Tibial nerve (tissue), 4 donors: ENCODE results near the gene THSD1. TPM values are rescaled to one million over a fixed set of nuclear protein-coding genes. Genes with fewer than 3 reads are reported as not detected.
A peak's percentile ranks its signal among the peaks of the same experiment; 100 is the strongest.

ENCODE experiments used
- DNase-seq, 2 donors: peaks; one replicate each; pipeline ENCODE4 v3.0.0-alpha.2; 2019; ENCODE audit warnings: low spot score in 2 of 2
- H3K27ac ChIP-seq, 4 donors: fragments of 200-600 bp; sonication (generic) in 3 of 4; one replicate each; pipeline ENCODE4 v1.5.1; 2017 to 2019; ENCODE audit warnings: mild to moderate bottlenecking in 1 of 4
- H3K27me3 ChIP-seq, 2 donors: fragments of 200-600 bp; sonication (generic) in 1 of 2; one replicate each; pipeline versions ENCODE4 v1.5.1 to v1.6.0; 2017 to 2019
- H3K36me3 ChIP-seq, 3 donors: fragments of 200-600 bp; sonication (generic); one replicate each; pipeline ENCODE4 v1.5.1; 2018 to 2019
- H3K4me1 ChIP-seq, 4 donors: fragments of 200-600 bp; sonication (generic) in 3 of 4; one replicate each; pipeline ENCODE4 v1.5.1; 2017 to 2019
- H3K4me3 ChIP-seq, 4 donors: fragments of 200-600 bp; sonication (generic) in 3 of 4; one replicate each; pipeline ENCODE4 v1.5.1; 2017 to 2019; ENCODE audit warnings: mild to moderate bottlenecking in 1 of 4, moderate library complexity in 1 of 4
- H3K9me3 ChIP-seq, 4 donors: fragments of 200-600 bp; sonication (generic) in 3 of 4; one replicate each; pipeline ENCODE4 v1.5.1; 2017 to 2019
- EP300 ChIP-seq, 2 donors: sonication (generic); formaldehyde crosslinking; IDR thresholded peaks; one replicate each; pipeline ENCODE4 v1.6.1; 2017; ENCODE audit warnings: antibody characterized with exemption in 2 of 2, mild to moderate bottlenecking in 1 of 2
- POLR2A ChIP-seq, 2 donors: fragments of 450-650 bp; IDR thresholded peaks; one replicate each; pipeline ENCODE4 v1.6.1; 2017; ENCODE audit warnings: antibody characterized with exemption in 2 of 2, mild to moderate bottlenecking in 2 of 2, moderate library complexity in 2 of 2
- WGBS, 2 donors: methylation state at CpG; one replicate each; pipeline ENCODE4 v1.1.5; 2018; 5-methylcytosine and 5-hydroxymethylcytosine counted together
- total RNA-seq, 4 donors: library from RNA; depleted of rRNA; stranded (reverse); fragments of >200 nt; gene quantifications; one replicate each; pipeline ENCODE4 v1.1.0, GENCODE V29; 2016
- TF ChIP-seq, protein P1 (sequence below), 5 experiments: fragments of 200-600 bp in 3 of 5; fragments of 450-650 bp in 2 of 5; sonication (generic) in 3 of 5; IDR thresholded peaks; one replicate each; pipeline ENCODE4 v1.5.1; 2016 to 2019; ENCODE audit warnings: antibody characterized with exemption in 5 of 5, mild to moderate bottlenecking in 3 of 5, moderate library complexity in 2 of 5

THSD1 gene
- total RNA-seq, 4 donors from 2014 or later = 6.1 to 10.5 (median 7.8) TPM

- H3K27me3 ChIP-seq = no peaks in the 10 kb centered on the region
- WGBS, 2 donors = 80 to 87% methylated on average over 5 of the region's 5 CpGs
- no peak overlapping the region for H3K27ac ChIP-seq
- no peak overlapping the region for H3K4me3 ChIP-seq
- no peaks in the 10 kb centered on the region for H3K9me3 ChIP-seq
- H3K36me3 ChIP-seq = peaks cover 0 to 6% (median 0%) of the 10 kb centered on the region in 3 donors
- TF ChIP-seq, protein P1, sequence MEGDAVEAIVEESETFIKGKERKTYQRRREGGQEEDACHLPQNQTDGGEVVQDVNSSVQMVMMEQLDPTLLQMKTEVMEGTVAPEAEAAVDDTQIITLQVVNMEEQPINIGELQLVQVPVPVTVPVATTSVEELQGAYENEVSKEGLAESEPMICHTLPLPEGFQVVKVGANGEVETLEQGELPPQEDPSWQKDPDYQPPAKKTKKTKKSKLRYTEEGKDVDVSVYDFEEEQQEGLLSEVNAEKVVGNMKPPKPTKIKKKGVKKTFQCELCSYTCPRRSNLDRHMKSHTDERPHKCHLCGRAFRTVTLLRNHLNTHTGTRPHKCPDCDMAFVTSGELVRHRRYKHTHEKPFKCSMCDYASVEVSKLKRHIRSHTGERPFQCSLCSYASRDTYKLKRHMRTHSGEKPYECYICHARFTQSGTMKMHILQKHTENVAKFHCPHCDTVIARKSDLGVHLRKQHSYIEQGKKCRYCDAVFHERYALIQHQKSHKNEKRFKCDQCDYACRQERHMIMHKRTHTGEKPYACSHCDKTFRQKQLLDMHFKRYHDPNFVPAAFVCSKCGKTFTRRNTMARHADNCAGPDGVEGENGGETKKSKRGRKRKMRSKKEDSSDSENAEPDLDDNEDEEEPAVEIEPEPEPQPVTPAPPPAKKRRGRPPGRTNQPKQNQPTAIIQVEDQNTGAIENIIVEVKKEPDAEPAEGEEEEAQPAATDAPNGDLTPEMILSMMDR (IDR thresholded peaks at IDR 0.05) = no peak
- TF ChIP-seq EP300 (IDR thresholded peaks at IDR 0.05) (no peak), POLR2A (IDR thresholded peaks at IDR 0.05) (no peak)
- DNase-seq = no peak
- peaks cover 0 to 32% (median 16%) of the 10 kb centered on the region in 4 donors for H3K4me1 ChIP-seq
Measured at GRCh38 chr13:52447815-52448552, 42.0 kb upstream of the THSD1 start.

DNA sequence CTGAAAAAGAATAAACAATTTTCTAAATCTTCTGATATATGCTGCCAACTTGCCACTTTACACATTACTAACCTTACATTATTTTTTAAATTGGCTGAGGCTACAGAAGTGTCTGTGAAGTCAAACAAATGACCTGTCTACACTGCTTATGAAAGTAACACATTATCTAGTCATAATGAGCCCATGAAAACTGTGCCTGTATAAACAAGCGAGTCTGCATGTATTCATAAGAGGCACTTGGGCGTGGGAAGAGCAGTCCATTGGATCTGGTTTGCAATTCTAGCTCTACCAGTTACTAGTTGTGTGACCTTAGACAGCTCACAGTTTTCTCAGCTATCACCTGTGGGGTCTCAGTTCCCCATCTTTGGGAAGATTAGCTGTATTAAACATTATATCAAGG, 41.4 kb upstream of the THSD1 start:
- no peaks in the 10 kb centered on the region for H3K9me3 ChIP-seq
- DNase-seq = no peak
- no peak overlapping the region for H3K27ac ChIP-seq
- H3K27me3 ChIP-seq = no peaks in the 10 kb centered on the region
- peaks cover 0 to 6% (median 0%) of the 10 kb centered on the region in 3 donors for H3K36me3 ChIP-seq
- peaks cover 0 to 32% (median 16%) of the 10 kb centered on the region in 4 donors for H3K4me1 ChIP-seq
- WGBS, 2 donors = 67 to 80% methylated on average over 2 of the region's 2 CpGs
- no peak overlapping the region for H3K4me3 ChIP-seq
- TF ChIP-seq, protein P1 (IDR thresholded peaks at IDR 0.05) = no peak
- TF ChIP-seq POLR2A (IDR thresholded peaks at IDR 0.05) (no peak), EP300 (IDR thresholded peaks at IDR 0.05) (no peak)

GRCh38 chr13:52446265-52446664, 40.3 kb upstream of the THSD1 start:
- 90 to 92% methylated on average over 1 of the region's 1 CpG for WGBS, 2 donors
- Histone ChIP-seq H3K4me3 (no peak overlapping the region), H3K4me1 (peaks cover 0 to 31% (median 16%) of the 10 kb centered on the region in 4 donors), H3K27ac (no peak overlapping the region), H3K27me3 (no peaks in the 10 kb centered on the region), H3K9me3 (no peaks in the 10 kb centered on the region), H3K36me3 (peaks cover 0 to 15% (median 3%) of the 10 kb centered on the region in 3 donors)
- TF ChIP-seq POLR2A (IDR thresholded peaks at IDR 0.05) (no peak), EP300 (IDR thresholded peaks at IDR 0.05) (no peak)
- no peak for DNase-seq

DNA sequence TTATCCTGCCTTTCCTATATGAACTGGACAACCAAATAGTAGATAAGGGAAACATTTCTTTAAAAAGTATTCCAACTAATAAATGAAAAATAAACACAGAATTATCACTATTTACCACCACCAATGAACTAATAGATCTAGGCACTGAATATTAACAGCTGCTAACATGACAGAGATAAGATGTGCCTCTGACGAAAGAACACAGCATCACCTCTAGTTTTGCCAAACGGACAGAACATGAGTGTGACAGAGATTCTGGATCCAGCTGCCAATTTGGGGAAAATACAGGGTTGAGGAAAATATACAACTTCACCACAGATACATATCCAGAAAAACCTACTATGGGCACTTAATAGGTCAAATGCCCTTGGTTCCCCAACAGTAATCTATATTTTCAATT, 26.5 kb upstream of the THSD1 start:
- DNase-seq = no peak
- H3K9me3 ChIP-seq = no peaks in the 10 kb centered on the region
- H3K36me3 ChIP-seq = peaks cover 0 to 85% (median 10%) of the 10 kb centered on the region in 3 donors
- no peak overlapping the region for H3K27ac ChIP-seq
- TF ChIP-seq, protein P1 (IDR thresholded peaks at IDR 0.05) = no peak
- TF ChIP-seq EP300 (IDR thresholded peaks at IDR 0.05) (no peak), POLR2A (IDR thresholded peaks at IDR 0.05) (no peak)
- 92 to 93% methylated on average over 2 of the region's 2 CpGs for WGBS, 2 donors
- no peaks in the 10 kb centered on the region for H3K27me3 ChIP-seq
- peaks cover 0 to 5% (median 0%) of the 10 kb centered on the region in 4 donors for H3K4me1 ChIP-seq
- H3K4me3 ChIP-seq = no peak overlapping the region

- no peak overlapping the region for H3K4me3 ChIP-seq
- TF ChIP-seq, protein P1 (IDR thresholded peaks at IDR 0.05) = no peak
- peak in 1 of 2 donors; percentile 35 for TF ChIP-seq EP300 (IDR thresholded peaks at IDR 0.05)
- TF ChIP-seq POLR2A (IDR thresholded peaks at IDR 0.05) = no peak
- no peaks in the 10 kb centered on the region for H3K27me3 ChIP-seq
- H3K4me1 ChIP-seq = peaks cover 0 to 5% (median 0%) of the 10 kb centered on the region in 4 donors
- no peak overlapping the region for H3K27ac ChIP-seq
- no peak for DNase-seq
- peaks cover 0 to 82% (median 6%) of the 10 kb centered on the region in 3 donors for H3K36me3 ChIP-seq
- WGBS, 2 donors = 71 to 85% methylated on average over 2 of the region's 2 CpGs
- no peaks in the 10 kb centered on the region for H3K9me3 ChIP-seq
Measured at GRCh38 chr13:52428295-52428694, 22.3 kb upstream of the THSD1 start.
